8988T (cell line): ENCODE data around the gene ZNF532.

Experiments
- DNase-seq: peaks from one replicate; pipeline ENCODE4 v3.0.0; 2011

The ZNF532 gene

GRCh38 chr18:58951986-58952702 is 87.5 kb downstream of the ZNF532 start:
- no peak for DNase-seq

GRCh38 chr18:58952858-58953257 is 88.2 kb downstream of the ZNF532 start:
- DNase-seq = no peak

GRCh38 chr18:58953627-58954026 is 89.0 kb downstream of the ZNF532 start:
- no peak for DNase-seq

DNA sequence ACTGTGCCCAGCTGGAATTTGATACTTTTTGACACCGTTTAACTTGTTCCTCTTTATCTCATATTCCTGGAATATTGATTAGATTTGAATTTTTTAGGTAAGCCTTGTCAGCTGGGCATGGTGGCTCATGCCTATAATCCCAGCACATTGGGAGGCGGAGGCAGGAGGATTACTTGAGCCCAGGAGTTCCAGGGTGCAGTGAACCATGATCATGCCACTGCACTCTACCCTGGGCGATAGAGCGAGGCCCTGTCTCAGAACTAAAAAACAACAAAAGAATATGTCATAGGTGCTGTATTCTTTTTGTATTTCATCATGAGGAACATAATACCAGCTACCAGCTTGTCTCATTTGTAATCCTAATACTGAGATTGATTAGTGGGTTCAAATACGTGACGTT is 90.3 kb downstream of the ZNF532 start:
- DNase-seq = no peak

GRCh38 chr18:58955738-58956137 is 91.1 kb downstream of the ZNF532 start:
- DNase-seq = no peak

DNA sequence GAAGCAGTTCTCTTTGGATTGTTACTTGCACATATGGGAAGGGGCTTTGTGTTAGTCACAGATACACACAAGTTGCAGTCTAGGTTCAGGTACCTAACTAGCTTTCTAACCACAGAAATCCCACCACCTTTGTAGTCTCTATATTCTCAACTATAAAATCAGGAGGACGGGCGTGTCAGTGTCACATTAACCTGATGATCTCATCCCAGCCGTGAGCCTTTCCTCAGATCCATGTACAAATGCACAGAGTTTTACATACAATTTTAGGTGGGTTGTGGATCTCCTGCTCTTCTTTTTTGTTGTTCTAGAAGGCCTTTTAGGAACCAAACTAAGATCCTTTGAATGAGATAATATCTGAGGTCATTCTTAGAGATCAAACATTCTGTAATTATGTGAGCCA is 94.0 kb downstream of the ZNF532 start:
- no peak for DNase-seq

DNA sequence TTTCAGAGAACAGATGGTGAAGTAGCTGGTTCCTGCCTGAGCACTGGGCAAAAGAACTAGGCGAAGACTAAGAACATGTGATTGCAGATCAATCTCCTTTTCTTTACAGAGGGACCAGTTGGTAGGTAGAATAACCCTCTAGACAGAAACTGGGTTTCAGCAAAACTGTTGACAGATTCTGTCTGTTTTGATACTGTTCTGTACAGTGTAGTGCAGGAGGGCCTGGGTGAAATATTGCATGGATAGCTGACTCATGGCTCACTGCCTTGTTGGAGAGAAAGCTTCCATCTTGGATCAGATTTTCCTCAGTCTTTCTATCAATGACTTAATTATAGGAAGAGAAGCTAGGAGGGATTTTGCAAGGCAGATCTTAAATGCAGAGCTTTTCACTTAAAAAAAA is 95.8 kb downstream of the ZNF532 start:
- no peak for DNase-seq

DNA sequence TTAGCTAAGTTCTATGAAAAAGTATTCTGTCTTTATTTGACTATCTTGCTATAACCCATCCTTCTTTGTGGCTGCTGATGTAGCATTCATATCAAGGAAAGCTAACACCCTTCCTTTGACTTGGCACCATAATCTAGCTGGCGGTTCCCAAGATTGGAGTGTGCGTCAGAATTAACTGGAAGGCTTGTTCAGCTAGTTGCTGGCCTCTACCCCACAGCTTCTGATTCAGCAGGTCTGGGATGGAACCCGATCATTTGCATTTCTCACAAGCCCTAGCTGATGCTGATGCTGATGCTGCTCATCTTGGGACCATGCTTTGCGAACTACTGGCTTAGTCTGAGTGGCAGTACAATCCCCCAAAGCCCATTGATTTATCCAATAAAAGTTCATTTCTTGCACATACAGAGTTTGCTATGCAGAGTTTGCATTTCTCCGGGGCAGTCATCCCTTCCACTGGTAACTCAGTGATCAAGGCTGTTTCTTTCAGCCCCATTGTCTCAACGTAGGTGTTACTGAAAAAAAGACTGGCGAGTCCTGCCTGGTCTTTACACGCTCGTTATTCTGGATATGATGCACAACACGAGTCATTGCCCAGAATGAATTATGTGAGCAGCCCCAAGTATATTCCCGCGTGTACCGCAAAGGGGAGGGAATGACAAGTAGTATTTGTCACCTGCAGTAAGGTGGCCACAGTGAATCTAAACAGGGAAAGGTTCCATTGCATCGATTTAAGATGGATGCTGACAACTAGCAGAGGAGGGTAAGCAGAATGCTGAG is 96.5 kb downstream of the ZNF532 start:
- no peak for DNase-seq

- DNase-seq = no peak
These were observed 97.7 kb downstream of the ZNF532 start for GRCh38 chr18:58962336-58962735.

DNA sequence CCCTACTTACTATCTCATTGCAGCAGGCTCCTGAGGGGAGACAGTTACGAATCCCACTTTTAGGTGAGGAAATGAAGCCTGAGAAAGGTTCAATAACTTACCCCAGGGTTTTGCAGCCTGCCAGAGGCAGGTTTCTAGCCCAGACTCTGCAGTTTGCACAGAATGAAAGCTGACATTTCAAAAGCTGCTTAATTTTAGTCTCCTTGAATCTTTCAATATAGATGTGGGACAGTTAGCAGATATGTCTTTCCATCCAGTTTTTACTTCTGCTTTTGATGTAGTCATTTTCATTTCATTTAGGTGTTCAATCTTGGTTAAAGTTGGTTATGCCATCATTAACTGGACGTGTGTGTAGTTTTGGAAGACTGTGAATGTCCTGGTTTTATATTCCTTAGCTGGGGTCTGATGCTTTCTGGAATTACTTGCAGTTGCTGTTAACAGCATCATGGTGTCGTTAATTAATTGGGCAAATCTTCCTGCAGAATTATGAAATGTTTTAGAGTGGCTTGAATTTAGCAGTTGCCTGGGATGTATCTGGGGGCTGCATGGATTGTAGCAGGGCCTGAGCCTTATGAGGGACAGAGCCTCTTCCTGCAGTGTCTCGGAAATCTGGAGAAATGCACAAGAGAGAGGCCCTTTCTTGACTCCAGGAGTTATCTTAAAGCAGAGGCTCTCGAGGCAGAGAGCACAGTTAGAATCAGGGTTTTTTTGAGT is 100.8 kb downstream of the ZNF532 start:
- no peak for DNase-seq

DNA sequence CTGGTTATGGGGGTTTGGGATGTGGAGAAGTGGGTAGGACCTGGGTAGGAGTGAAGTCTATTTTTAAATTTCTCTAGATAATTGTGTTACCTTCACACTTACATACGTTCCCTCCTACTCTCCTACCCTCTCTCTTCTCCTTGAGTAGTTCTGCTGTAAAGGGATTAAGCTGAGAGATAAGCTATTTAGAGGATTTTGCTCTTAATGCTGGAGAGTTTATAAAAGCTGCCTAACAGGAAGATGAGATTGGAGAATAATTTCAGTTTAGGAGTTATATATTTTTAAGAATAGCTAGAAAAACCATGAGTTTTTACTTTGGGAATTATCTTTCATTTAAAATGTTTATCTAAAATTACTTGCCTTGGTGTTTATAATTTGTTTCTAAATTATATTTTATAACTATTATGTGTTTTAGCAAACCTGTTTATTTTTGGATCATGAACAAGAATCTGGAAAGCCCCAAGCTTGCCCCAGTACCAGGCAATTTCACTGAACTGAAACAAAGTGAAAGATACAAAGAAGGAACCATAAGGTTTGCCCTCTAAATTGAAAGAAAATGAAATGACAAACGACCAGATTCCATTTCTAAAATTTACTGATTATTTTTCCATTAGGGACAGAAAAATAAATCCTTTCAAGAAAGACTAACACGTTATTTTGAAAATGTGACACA is 101.5 kb downstream of the ZNF532 start:
- no peak for DNase-seq

GRCh38 chr18:58966704-58967103 is 102.0 kb downstream of the ZNF532 start:
- DNase-seq = no peak

DNA sequence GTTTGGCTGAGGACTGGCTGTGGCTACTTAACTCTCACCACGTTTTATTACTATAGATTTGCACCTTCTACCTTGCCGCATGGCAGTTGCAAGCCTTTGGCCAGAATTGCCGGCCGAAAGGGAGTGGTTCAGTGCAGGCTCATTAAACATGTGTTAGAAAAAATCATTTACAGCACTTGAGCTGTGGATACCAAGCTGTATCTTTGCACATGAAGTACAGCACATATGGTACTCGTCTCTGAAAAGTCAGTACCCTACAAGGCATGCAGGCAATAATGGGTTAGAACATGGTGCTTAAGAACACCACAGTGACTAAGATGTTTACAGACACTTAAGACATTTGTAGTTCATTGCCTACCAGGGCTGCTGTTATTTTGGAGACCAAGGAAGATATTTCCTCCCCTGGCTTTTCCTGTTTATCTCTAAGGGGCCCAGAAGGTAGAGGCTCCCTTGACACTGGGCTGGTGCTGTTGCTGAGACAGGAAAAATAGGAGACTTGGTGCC is 103.1 kb downstream of the ZNF532 start:
- DNase-seq = no peak

GRCh38 chr18:58970943-58971790 is 106.5 kb downstream of the ZNF532 start:
- no peak for DNase-seq

DNA sequence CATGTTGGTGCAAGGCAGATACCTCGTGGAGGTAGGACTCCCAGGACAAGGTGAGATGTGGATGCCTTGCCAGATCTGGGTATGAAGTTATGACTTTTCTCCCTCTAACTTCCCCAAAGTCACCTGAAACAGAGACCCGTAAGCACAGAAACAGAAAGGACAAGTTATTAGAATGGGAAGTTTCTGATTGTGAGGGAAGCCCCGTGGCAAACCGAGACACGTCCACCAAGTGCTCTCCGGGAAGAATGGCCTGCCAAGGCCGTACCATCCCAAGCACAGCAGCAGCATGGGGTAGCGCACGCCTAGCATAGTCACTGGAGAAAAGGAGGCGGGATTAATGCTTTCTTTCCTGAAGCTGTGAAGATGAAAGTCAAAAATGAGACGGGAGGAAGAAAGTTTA is 110.6 kb downstream of the ZNF532 start:
- no peak for DNase-seq

GRCh38 chr18:58975781-58976180 is 111.1 kb downstream of the ZNF532 start:
- DNase-seq = no peak

GRCh38 chr18:58977223-58977622 is 112.5 kb downstream of the ZNF532 start:
- no peak for DNase-seq

GRCh38 chr18:58977801-58978200 is 113.1 kb downstream of the ZNF532 start:
- DNase-seq = no peak

DNA sequence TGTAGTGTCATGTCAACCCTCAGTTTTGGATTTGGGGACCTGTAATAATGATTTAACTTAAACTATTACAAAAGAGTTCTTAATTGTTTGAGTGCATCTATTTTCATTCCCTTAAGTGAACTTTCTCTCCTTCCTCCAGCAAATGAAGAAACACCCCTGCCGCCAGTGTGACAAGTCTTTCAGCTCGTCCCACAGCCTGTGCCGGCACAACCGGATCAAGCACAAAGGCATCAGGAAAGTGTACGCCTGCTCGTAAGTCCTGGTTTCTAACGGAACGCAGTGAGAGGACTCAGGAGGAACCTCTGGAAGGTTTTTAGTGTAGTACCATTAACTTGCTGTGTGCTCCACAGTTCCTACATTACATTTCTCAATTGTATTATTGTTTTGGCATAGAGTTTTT is 114.2 kb downstream of the ZNF532 start:
- DNase-seq = no peak

DNA sequence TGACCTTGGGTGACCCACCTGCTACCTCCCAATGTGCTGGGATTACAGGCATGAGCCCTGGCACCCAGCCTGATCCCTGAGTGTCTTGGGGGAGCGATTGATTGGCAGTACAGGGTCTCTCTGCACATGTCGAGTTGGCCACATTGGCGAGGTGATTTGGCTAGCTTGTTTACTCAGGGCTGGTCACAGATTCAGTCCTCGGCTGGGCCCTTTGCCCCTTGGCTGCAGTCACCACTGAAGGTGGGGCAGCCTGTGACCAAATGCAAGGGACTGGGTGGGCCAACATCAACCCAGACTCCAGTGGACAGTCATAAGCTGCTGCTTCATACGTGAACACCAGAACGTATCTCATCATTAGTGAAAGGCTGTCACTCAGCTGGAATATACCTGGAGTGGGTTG is 114.9 kb downstream of the ZNF532 start:
- no peak for DNase-seq

DNA sequence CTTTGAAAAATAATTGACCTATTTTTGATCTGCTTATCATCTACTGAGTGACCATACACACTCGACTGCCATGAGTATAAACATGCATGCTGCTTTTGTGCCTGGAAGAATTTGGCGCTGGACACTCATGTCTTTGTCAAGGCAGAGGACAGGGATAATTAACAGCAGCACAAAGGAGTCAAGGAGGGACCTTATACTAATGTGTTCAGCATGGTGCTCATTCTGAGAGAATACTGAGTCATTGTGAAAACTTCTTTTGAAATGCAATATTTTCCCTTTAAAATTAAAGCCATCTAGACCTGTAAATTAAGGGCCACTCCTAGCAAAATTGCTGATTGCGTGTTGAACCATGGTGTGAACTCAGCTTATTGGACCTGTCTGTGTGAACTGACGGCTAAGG is 116.3 kb downstream of the ZNF532 start:
- no peak for DNase-seq
